ENCODE measurements around the gene CENPX. TPM values are rescaled to one million over a fixed set of nuclear protein-coding genes. Genes with fewer than 3 reads are reported as not detected.

Gene CENPX
- total RNA-seq, 1 donor from 2014 or later: 59.9 TPM

- TF ChIP-seq, protein P1, sequence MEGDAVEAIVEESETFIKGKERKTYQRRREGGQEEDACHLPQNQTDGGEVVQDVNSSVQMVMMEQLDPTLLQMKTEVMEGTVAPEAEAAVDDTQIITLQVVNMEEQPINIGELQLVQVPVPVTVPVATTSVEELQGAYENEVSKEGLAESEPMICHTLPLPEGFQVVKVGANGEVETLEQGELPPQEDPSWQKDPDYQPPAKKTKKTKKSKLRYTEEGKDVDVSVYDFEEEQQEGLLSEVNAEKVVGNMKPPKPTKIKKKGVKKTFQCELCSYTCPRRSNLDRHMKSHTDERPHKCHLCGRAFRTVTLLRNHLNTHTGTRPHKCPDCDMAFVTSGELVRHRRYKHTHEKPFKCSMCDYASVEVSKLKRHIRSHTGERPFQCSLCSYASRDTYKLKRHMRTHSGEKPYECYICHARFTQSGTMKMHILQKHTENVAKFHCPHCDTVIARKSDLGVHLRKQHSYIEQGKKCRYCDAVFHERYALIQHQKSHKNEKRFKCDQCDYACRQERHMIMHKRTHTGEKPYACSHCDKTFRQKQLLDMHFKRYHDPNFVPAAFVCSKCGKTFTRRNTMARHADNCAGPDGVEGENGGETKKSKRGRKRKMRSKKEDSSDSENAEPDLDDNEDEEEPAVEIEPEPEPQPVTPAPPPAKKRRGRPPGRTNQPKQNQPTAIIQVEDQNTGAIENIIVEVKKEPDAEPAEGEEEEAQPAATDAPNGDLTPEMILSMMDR (IDR thresholded peaks at IDR 0.05; ENCODE audit: partially characterized antibody, unreplicated experiment): no peak
- no peaks in the 10 kb centered on the region for H3K36me3 Mint-ChIP-seq (ENCODE audit: unreplicated experiment)
- peaks cover 4% of the 10 kb centered on the region for H3K4me1 Mint-ChIP-seq (ENCODE audit: low read depth, unreplicated experiment)
- H3K27me3 Mint-ChIP-seq (ENCODE audit: unreplicated experiment): peaks cover 13% of the 10 kb centered on the region
- H3K4me3 Mint-ChIP-seq (ENCODE audit: unreplicated experiment): peak overlapping the region; percentile 82
- DNase-seq: no peak
- peak overlapping the region; percentile 60 for H3K27ac Mint-ChIP-seq (ENCODE audit: unreplicated experiment)
- peaks cover 11% of the 10 kb centered on the region for H3K9me3 Mint-ChIP-seq (ENCODE audit: unreplicated experiment)
Observed at GRCh38 chr17:82037889-82038195, 15.2 kb upstream of the CENPX start.

- H3K9me3 Mint-ChIP-seq (ENCODE audit: unreplicated experiment): peaks cover 11% of the 10 kb centered on the region
- H3K27ac Mint-ChIP-seq (ENCODE audit: unreplicated experiment): peak within 1 kb of the TSS; percentile 60
- H3K36me3 Mint-ChIP-seq (ENCODE audit: unreplicated experiment): no peaks in the 10 kb centered on the region
- TF ChIP-seq, protein P1 (IDR thresholded peaks at IDR 0.05; ENCODE audit: partially characterized antibody, unreplicated experiment): peak; percentile 86
- H3K27me3 Mint-ChIP-seq (ENCODE audit: unreplicated experiment): peaks cover 13% of the 10 kb centered on the region
- H3K4me3 Mint-ChIP-seq (ENCODE audit: unreplicated experiment): peak within 1 kb of the TSS; percentile 82
- DNase-seq: peak; percentile 99
- H3K4me1 Mint-ChIP-seq (ENCODE audit: low read depth, unreplicated experiment): peaks cover 4% of the 10 kb centered on the region
Observed at GRCh38 chr17:82037092-82037888, 14.6 kb upstream of the CENPX start, which contains the start of gene DCXR. Gene DCXR, minus strand, starts transcription at chr17:82037697. Its CDS starts 15 bp downstream, at chr17:82037682.

GRCh38 chr17:82036634-82037091 lies 14.0 kb upstream of the CENPX start:
- TF ChIP-seq, protein P1 (IDR thresholded peaks at IDR 0.05; ENCODE audit: partially characterized antibody, unreplicated experiment): no peak
- no peak overlapping the region for H3K27ac Mint-ChIP-seq (ENCODE audit: unreplicated experiment)
- H3K4me1 Mint-ChIP-seq (ENCODE audit: low read depth, unreplicated experiment): peaks cover 4% of the 10 kb centered on the region
- no peaks in the 10 kb centered on the region for H3K36me3 Mint-ChIP-seq (ENCODE audit: unreplicated experiment)
- DNase-seq: no peak
- peaks cover 11% of the 10 kb centered on the region for H3K9me3 Mint-ChIP-seq (ENCODE audit: unreplicated experiment)
- H3K27me3 Mint-ChIP-seq (ENCODE audit: unreplicated experiment): peaks cover 13% of the 10 kb centered on the region
- H3K4me3 Mint-ChIP-seq (ENCODE audit: unreplicated experiment): peak overlapping the region; percentile 42

GRCh38 chr17:82035956-82036633 lies 13.4 kb upstream of the CENPX start:
- peaks cover 8% of the 10 kb centered on the region for H3K9me3 Mint-ChIP-seq (ENCODE audit: unreplicated experiment)
- no peak for DNase-seq
- H3K36me3 Mint-ChIP-seq (ENCODE audit: unreplicated experiment): no peaks in the 10 kb centered on the region
- TF ChIP-seq, protein P1 (IDR thresholded peaks at IDR 0.05; ENCODE audit: partially characterized antibody, unreplicated experiment): no peak
- H3K27ac Mint-ChIP-seq (ENCODE audit: unreplicated experiment): no peak overlapping the region
- peak overlapping the region; percentile 30 for H3K4me3 Mint-ChIP-seq (ENCODE audit: unreplicated experiment)
- peaks cover 4% of the 10 kb centered on the region for H3K4me1 Mint-ChIP-seq (ENCODE audit: low read depth, unreplicated experiment)
- peaks cover 8% of the 10 kb centered on the region for H3K27me3 Mint-ChIP-seq (ENCODE audit: unreplicated experiment)

DNA sequence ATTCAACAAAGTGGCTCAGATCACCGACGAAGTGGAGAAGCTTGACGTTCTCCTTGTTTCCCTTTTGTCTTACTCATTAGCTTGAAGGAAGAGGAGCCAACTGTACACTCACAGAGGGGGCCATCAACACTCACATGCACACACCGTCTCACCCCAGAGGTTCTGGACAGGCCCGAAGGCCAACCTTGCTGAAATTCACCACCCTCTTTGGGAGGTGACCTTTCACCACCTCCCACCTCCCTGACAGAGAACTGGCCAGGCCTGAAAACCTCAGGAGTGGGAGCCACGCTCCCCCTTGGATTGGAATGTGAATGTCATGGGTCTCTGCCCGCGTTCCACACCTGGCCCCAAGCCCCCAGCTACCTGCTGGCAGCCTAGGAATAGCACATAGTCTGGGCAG lies 12.8 kb upstream of the CENPX start:
- Mint-ChIP-seq H3K36me3 (ENCODE audit: unreplicated experiment) (no peaks in the 10 kb centered on the region), H3K4me3 (ENCODE audit: unreplicated experiment) (peak overlapping the region; percentile 56), H3K27ac (ENCODE audit: unreplicated experiment) (no peak overlapping the region), H3K4me1 (ENCODE audit: low read depth, unreplicated experiment) (peaks cover 4% of the 10 kb centered on the region), H3K27me3 (ENCODE audit: unreplicated experiment) (peaks cover 7% of the 10 kb centered on the region), H3K9me3 (ENCODE audit: unreplicated experiment) (peaks cover 8% of the 10 kb centered on the region)
- TF ChIP-seq, protein P1 (IDR thresholded peaks at IDR 0.05; ENCODE audit: partially characterized antibody, unreplicated experiment): no peak
- no peak for DNase-seq

Data from glutamatergic neuron (in vitro differentiated cells).